Stromal cell of bone marrow (primary cell): Measurements from ENCODE around the gene ARHGAP26.

Experiments
- DNase-seq: peaks from one replicate; pipeline ENCODE4 v3.0.0-alpha.2; 2012; ENCODE audit warnings: low read depth

ARHGAP26 gene

DNA sequence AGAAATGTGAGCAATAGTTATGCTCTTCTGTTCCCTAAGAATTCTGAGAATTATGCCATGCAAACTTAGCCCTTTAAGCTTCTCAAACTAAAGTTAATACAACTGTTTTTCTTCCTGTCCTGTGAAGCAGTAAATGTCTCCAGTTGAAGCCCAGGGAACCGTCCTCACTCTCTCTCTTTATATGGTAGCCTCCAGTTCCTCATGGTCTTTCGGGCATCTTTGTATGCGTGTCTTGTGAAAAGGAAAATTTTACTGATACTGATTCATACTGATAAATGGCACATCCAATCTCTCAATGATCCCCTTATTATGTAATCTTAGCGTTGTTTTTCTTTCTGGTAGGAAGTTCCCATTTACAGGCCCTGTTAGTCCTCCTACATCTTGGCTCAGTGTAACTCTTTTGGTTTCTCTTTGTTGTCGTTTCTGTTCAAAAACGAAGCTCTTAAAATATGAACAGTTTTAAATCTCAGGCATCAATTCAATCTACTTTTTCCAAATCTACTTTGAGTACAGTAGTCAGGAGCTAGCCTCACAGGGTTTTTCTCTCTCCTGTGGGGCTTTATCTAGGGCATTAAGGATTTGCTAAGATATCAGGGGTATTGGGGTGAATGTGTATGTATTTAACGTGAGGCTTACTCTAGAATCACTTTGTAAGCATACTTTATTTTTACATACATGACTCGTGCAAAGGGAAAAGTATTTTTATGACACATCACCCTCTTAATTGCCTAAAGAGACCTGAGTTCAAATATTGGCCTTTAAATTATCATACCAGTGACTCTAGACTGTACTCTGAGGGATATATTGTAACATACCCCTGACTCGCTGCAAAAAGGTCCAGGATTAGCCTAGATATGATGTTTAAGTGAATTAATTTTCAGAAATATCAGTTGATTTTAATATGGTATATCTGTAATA, 375.3 kb downstream of the ARHGAP26 start:
- DNase-seq: no peak

DNA sequence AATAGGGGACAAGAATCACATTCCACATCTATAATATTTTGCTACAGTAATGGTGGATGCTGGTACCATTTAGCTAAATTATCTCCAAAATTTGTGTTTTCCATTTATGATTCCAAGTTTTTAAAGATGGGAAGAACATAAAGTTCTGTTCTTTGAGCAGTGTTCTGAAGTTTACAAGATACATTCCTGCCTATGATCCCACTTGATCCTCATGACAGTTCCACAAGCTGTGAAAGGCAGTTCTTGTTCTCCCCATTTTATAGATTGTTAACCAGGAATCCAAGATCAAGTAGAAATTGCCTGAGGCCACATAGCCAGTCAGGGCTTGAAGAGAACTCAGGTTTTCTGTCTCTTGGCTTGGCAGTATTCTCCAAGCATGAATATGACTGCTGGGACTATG, 376.0 kb downstream of the ARHGAP26 start:
- DNase-seq: no peak

DNA sequence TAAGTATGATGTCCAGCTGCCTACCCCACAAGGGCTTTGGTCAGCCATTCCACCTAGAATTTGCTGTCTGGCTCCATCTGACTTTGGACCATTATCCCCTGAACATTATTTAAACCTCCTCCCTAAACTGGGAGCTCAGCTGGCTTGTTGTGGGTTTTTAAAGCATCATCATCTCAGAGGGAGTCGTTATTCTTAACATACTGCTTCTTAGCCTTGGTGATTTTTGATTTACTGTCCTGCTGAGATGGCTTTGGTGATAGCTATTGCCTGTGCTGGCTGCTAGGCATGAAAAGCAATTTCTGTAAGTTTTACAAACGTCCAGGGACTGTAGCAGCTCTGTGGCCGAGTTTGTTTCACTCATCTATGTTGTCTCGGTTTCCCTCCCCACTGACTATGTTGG, 377.2 kb downstream of the ARHGAP26 start:
- DNase-seq: no peak

DNA sequence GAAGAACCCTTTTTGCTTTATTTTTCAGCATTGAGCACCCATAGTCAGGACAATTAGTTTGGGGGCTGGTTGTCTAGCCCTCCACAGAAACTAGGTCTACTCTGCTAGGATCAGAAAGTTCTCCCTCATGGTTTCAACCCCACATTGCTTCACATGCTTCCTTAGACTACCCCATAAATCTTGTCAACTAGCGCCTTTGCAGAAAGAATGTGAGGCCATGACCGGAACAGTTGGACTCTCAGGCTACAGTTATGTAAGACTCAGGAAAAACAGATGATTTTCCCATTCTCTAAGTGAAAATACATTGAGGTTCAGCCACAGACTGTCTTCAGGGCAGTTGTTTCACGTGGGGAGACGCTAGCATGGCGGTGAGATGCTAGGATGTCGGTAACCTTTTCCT, 377.7 kb downstream of the ARHGAP26 start:
- DNase-seq: peak; percentile 62

DNA sequence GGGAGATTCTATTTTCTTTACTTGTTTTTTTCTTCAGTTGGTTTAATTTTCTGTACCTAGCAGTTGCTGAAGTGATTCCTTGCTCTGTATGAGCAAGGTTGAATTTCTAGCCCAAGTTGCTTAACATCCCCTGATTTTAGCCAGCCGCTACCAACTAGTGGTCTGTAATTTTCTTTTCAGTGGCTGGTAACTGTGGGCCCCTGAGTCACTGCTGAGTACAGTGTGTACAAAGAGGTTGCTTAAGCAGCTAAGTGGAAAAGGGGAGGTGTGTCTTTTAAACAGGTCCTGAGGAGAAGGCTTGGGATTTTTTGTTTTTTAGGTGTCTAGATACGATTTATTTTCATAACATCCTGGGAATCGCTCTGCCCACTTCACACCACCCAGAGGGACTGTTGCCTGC, 378.6 kb downstream of the ARHGAP26 start:
- peak; percentile 65 for DNase-seq

DNA sequence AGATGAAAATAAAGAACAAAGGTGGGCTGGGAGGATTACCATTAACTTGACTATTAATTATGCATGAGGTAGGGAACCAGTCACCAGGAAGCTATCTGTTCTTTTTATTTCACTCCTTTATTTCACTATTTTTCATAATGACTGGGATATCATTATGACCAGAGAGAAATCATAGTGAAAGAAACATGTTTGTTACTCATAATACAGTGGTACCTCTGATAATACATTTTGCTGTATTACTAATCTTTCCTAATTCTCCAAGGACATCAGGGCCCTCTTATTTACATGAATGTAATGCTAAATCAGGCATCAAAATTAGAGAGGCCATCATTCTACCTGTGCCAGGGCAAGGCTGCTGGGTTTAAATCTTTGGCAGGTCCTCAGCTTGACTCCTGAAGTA, 379.6 kb downstream of the ARHGAP26 start:
- DNase-seq: no peak

DNA sequence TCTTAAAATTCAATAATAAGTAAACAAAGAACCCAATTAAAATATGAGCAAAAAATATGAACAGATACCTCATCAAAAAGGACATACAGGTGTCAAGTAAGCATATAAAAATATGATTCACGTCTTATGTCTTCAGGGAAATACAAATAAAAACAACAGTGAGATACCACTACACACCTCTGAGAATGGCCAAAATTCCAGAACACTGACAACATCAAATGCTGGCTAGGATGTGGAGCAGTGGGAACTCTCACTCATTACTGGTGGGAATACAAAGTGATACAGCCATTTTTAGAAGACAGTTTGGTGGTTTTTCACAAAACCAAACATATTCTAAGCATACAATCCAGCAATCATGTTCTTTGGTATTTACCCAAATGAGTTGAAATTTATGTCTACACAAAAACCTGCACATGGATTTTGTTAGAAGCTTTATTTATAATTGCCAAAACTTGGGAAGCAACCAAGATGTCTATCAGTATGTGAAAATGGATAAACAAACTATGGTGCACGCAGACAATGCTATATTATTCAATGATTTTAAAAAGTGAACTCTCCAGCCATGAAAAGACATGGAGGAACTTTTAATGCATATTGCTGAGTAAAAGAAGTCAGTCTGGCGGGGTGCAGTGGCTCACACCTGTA, 381.0 kb downstream of the ARHGAP26 start:
- no peak for DNase-seq

DNA sequence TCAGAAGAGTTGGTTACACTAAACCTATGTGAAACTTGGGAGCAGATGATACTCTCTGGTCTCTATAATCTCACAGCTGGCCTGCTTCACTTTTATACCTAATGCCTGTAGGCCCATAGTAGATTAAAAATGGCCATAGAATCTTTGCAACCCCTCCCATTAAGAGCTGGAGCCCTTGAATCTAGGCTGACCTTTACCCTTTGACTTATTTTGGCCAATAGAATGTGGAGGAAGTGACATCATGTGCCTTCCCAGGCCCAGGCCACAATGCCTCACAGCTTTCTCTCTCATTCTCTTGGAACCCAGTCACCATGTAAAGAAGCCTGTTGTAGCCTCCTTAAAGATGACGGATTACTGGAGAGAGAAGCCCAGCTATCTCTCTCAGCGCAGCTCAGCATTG, 382.3 kb downstream of the ARHGAP26 start:
- DNase-seq: no peak

DNA sequence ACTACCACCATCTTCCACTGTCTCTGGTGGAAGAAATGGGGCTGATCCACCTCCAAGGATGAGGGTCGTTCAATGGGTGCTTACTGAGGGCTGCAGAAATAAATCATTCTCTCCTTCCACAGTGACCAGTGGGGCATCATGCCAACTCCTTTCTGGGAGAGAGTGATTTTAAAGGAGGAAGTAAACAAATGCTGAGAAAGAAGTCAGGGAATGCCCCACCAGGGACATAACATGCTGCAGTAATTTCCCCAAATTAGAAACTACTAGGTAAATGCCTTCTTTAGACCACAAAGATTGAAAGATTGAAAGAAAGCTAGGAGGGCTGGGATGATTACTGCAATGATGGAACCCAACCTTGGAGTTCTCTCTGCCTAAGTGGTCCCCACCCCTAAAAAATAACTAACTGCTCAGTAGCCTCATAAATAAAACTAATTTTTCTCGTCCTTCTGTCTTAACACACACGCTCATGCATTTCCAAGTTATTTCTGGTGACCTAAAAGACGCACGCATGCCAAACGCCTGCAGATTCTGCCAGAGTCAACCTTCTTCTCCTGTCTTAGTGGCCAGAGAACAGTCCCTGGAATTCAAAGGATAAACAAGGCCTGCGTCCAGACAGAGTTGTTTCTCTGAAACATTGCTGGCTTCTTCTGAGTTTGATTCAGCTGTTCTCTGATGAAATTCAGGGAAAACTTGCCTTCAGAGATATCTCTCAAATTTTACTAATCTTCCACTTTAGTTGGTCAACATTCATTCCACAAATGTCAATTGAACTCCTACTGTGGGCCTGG, 383.3 kb downstream of the ARHGAP26 start:
- peak; percentile 94 for DNase-seq

DNA sequence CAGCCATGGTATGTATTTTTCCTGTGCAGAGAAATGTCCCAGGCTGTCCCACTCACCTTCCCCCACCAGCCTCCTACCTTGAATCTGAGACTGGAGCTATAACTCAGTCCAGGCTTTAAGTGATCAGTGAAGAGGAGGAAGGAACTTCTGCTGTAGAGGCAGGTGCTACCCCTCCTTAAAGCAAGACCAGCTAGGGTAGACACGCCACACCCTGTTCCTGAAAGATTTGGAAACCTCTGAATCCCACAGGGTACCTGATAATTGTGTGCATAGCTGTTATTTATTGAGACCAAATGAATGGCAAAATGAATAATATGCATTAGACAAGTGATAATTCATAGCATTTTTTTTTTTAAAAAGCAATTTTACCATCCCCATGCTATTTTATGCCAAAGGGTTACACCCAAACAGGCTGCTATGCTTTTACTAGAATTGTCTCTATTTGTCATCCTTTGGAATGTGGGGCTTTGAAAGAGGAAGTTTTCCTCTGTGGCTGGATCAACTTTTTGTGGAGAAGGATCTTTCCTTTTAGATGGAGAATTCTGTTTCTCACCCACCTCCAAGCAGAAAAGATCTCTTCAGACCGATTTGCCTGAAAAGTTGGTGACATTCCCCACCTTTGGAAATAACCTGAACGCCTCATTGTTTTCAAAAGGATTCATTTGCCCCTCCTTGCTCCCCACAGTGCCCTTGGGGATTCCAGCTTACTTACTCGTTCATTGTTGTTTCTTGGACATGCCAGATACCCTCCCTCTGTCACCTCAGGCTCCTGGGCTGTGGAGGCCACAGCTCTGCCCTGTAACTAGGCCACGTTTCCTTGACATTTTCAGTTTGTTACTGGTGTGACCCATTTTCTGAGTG, 384.6 kb downstream of the ARHGAP26 start:
- DNase-seq: no peak

DNA sequence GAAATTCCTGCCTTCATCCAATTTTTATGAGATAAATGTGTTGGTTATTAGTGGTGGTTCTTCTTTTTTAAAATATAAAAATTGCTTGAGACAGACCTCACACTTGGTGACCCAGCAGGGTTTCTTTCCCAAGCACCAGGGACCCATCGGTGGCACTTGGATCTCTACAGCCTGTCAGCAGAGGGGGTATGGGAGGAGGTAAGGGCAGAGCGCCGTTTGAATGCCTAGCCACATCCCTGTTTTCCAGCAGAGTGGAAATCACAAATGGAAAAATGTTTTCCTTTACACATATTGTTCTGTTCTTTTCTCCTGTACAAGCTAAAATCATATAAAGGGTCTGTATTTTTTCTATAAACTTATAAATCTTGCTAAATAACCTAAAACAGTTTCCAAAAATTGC, 385.3 kb downstream of the ARHGAP26 start:
- DNase-seq: no peak

DNA sequence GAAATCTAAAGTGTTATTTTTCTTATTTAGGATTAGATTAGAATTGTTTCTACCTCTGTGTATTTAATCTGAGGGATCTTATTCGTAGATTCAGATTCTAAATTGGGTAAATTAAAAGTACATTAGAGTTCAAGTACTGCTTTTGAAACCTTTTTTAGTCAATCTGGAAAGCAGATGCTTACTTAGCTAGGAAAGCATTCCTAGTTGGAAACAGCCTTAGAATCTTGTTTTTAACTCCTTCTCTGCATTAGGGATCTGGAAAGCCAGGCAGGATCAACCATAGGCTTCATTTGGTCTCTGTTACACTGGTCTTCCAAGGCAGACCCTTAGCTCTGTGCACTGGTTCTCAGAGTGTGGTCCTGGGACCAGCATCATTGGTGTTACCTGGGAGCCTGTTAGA, 385.9 kb downstream of the ARHGAP26 start:
- DNase-seq: no peak

DNA sequence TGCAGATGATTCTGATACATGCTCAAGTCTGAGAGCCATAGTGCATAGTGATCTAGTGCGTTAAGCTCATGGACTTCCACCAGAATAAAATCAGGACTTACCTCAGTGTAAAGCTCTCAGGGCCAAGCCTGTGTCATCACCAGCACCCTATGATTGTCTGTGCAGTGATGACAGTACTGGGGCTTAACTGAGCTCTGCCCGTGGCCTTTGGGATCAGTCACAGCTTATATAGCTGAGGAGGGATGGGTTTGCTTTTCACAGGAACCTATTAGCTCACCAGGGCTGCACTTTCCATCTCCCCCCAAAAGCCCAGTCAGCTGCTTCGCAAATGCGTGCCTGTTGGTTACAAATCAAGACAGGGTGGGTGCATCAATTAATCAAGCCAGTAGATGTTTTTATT, 386.4 kb downstream of the ARHGAP26 start:
- no peak for DNase-seq

DNA sequence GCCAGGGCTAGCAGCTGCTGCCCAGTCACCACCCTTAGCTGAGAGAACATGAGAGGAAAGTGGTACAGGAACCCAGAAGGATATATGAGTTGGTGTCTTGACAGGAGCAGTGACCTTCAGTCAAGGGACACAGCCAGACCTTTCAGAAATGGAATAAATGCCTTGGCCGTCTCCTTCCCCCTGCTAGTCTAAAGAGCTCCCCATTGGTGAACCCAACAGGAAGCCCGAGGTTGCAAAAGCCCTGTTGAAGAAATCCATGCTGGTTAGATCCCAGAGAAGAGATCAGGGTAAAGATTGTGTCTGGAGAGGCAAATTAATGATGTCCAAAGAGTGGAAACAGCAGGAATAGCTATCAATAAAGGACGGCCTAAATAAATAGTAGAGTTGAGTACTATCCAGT, 388.9 kb downstream of the ARHGAP26 start:
- DNase-seq: no peak

DNA sequence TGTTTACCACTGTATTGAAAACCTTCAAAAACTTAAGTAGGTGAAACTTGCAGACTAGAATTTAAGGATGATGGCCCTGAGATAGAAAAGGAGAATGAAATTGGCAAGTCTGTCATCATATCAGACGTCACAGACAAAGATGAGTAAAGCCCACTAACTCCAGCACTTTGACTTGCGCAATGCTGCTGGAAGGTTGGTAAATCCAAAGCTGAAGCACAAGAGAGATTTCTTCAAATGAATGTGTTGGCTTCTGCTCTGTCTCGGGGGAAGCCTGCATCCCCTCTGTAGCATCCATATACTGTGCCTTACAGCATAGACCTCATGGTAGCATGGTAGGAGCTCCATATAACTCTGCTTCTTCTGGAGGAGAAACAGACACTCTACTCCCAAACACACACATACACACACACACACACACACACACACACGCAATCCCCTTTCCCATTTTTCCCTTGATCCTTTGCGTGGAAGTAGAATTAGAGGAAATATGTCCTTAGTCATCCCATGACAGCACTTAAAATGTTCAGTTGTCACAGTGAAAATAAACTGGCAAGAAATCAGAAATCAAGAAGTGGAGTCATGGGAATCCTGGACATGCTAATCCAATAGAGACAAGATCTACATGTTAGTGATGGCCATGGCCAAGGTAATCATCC, 391.8 kb downstream of the ARHGAP26 start:
- DNase-seq: peak; percentile 88

DNA sequence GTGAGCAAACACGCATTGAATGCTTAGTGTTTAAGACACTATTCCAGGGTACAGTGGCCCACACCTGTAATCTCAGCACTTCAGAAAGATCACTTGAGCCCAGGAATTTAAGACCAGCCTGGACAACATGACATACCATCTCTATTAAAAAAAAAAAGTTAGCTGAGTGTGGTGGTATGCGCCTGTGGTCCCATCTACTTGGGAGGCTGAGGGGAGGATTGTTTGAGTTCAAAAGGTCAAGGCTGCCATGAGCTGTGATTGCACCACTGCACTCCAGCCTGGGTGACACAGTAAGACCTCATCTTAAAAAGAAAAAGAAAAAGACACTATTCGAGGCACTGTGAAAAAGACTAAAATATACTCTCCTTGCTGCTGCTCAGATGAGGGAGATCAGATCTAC, 392.6 kb downstream of the ARHGAP26 start:
- no peak for DNase-seq

DNA sequence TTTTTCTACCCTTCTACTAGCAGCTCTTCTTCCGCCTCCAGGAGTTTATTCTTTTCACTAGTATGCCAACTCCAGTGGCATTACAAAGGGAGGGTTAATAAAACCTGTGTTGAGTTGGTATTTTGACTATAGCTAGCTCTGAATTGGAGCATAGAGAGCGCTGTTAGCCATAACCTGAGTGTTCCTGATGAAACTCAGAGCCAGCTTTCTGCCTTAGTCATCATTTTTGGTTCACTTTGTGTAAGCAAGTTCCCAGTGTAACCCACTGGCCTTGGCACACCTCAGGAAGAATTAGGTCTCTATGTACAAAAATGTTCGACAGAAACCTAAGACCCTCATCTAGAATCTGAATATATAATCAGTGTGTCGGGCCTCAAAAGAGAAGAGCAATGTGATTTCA, 394.4 kb downstream of the ARHGAP26 start:
- DNase-seq: no peak

DNA sequence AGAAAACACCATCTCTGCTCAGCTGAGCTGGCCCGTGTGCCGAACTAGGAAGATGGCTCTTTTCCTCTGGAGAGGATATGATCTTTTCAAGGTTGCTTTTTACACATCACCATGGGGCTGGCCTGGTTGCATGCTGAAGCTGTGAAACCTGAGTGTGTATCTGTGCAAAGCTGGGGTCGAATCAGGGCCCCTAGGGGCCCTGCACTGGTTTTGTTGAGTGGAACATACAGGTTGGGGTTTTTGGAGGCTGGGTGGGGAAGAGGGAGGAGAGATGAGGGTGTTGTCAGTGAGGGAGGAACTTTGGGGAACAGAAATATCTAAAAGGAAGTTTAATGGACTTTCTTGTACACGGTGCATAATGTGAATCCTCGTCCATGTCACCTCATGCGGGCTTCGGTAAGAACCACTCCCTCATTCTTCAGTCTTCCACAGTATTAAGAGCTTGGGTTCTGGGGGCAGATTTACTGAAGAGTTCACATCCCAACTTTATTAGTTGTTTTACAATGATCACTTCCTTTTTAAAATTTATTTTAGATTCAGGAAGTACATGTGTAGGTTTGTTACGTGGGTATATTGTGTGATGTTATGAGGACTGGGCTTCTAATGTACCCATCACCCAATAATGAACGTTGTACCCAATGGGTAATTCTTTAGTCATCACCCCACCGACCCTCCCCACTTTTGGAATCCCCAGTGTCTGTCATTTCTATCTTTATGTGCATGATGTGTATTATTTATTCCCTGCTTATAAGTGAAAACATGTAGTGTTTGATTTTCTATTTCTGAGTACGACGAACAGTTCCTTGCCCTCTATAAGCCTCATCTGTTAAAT, 395.1 kb downstream of the ARHGAP26 start:
- no peak for DNase-seq

DNA sequence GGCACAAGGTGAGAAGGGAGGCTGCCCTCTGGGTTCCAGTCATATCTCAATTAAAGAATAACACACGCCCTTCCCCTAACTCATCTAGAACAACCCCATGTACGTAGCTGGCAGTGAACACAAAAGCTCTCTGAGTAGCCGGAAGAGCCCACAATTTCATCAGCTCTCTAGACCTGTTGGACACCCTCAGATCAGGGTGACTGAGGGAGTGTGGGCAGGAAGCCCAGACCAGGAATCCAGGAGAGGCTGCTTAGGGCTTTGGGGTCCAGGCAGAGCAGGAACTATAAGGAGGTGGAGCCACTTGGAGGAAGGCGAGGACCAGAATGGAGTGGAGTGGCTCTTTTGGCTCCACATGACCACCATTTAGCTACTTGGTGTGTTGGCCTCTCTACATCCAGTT, 395.9 kb downstream of the ARHGAP26 start:
- no peak for DNase-seq

DNA sequence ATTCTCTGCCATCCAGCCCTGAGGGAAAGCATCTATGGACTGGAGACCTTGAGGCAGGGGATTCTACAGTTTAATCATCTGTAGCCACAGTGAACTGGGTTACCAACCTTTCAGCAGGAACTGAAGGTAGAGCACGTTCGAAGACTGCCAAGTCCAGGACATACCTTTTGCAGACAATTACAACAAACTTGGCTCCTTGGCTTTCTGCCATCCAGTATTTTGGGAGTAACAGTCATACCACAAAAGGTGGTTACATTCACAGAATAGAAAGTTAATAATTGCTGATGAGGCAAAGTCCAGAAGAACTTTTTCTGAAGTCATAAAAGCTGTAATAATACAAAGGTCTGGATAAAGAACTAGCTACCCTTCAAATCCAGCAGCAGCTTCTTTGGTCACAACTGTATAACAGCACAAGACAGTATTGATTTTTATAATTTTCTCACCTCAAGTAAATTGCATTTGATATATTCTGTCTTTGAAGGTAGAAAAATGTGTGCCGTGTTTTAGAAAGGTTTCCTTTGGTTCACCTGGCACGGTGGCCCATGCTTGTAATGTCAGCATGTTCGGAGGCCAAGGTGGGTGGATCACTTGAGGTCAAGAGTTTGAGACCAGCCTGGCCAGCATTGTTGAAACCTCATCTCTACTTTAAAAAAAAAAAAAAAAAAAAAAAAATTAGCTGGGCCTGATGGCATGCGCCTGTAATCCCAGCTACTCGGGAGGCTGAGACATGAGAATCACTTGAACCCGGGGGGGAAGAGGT, 396.7 kb downstream of the ARHGAP26 start:
- DNase-seq: no peak
